IMR-90 (cell line): ENCODE data around the gene TMCC1. TPM values are rescaled to one million over a fixed set of nuclear protein-coding genes. Genes with fewer than 3 reads are reported as not detected.

ENCODE experiments used
- ATAC-seq: fragments of 200-7000 bp; cut with Tn5 transposase; 2 replicates; pipeline ENCODE4 v1.9.1; 2020; ENCODE audit warnings: low read depth, mild to moderate bottlenecking, moderate library complexity
- BruUV-seq: library from RNA; stranded (reverse); fragments of 400-500 nt; replicated peaks from 2 replicates; lab custom pipeline; 2021; lab: Mats Ljungman, UMichigan
- CTCF ChIA-PET: fragments of 300-600 bp; formaldehyde crosslinking; extraction: SDS; loops from one replicate; lab custom pipeline; 2021; ENCODE audit warnings: antibody characterized with exemption; lab: Yijun Ruan, JAX
- POLR2A ChIA-PET: fragments of 300-600 bp; sonication (Branson Sonifier 250); formaldehyde crosslinking; loops from one replicate; lab custom pipeline; 2022; ENCODE audit warnings: antibody characterized with exemption; ENCODE audit not compliant: unreplicated experiment; lab: Charles Lee
- DNase-seq: peaks from one replicate; pipeline ENCODE4 v3.0.0; 2013
- H2AFZ ChIP-seq: replicated peaks from 2 replicates; pipeline ENCODE3; 2013; ENCODE audit warnings: low read length, mild to moderate bottlenecking; ENCODE audit not compliant: poor library complexity
- H2AK5ac ChIP-seq: 2 replicates; pipeline ENCODE4 v1.6.1; 2013; ENCODE audit warnings: low read depth, low read length, inconsistent platforms
- H2AK9ac ChIP-seq: replicated peaks from 2 replicates; pipeline ENCODE3; 2013; ENCODE audit warnings: mild to moderate bottlenecking, low read depth, low read length, moderate library complexity; ENCODE audit not compliant: poor library complexity
- H2BK120ac ChIP-seq: 2 replicates; pipeline ENCODE4 v1.6.1; 2013; ENCODE audit warnings: low read depth, low read length, inconsistent platforms
- H2BK15ac ChIP-seq: 3 replicates; pipeline ENCODE4 v1.6.1; 2013; ENCODE audit warnings: low read depth, low read length, inconsistent platforms
- H2BK20ac ChIP-seq: 2 replicates; pipeline ENCODE4 v1.6.1; 2013; ENCODE audit warnings: low read depth, mild to moderate bottlenecking, inconsistent platforms, low read length, moderate library complexity
- H2BK5ac ChIP-seq: 2 replicates; pipeline ENCODE4 v1.6.1; 2013; ENCODE audit warnings: mild to moderate bottlenecking, low read depth, low read length, inconsistent platforms; ENCODE audit not compliant: poor library complexity, severe bottlenecking
- H3K14ac ChIP-seq: replicated peaks from 2 replicates; pipeline ENCODE4 v1.6.1; 2013; ENCODE audit warnings: low read depth, low read length, inconsistent platforms
- H3K18ac ChIP-seq: 2 replicates; pipeline ENCODE4 v1.6.1; 2013; ENCODE audit warnings: low read depth, low read length, control low read depth
- H3K23ac ChIP-seq: 2 replicates; pipeline ENCODE4 v1.6.1; 2013; ENCODE audit warnings: low read depth, low read length, inconsistent platforms
- H3K27ac ChIP-seq: 2 replicates; pipeline ENCODE4 v1.5.1; 2013; ENCODE audit warnings: mild to moderate bottlenecking, control low read depth, low read length; ENCODE audit not compliant: insufficient read depth
- H3K27me3 ChIP-seq: 2 replicates; pipeline ENCODE4 v1.6.1; 2013; ENCODE audit warnings: low read length; ENCODE audit not compliant: control insufficient read depth, insufficient read depth
- H3K36me3 ChIP-seq: 2 replicates; pipeline ENCODE4 v1.6.1; 2013; ENCODE audit warnings: low read length, mixed read lengths; ENCODE audit not compliant: control insufficient read depth, insufficient read depth
- H3K4ac ChIP-seq: 2 replicates; pipeline ENCODE4 v1.6.1; 2013; ENCODE audit warnings: low read depth, low read length, inconsistent platforms
- H3K4me1 ChIP-seq: 2 replicates; pipeline ENCODE4 v1.6.1; 2013; ENCODE audit warnings: low read length, mixed read lengths; ENCODE audit not compliant: control insufficient read depth, insufficient read depth
- H3K4me2 ChIP-seq: 2 replicates; pipeline ENCODE4 v1.6.1; 2013; ENCODE audit warnings: low read depth, mild to moderate bottlenecking, control low read depth, low read length, moderate library complexity
- H3K4me3 ChIP-seq: 2 replicates; pipeline ENCODE4 v1.5.1; 2013; ENCODE audit warnings: low read depth, mild to moderate bottlenecking, control low read depth, low read length, moderate library complexity; ENCODE audit not compliant: insufficient read depth
- H3K56ac ChIP-seq: 2 replicates; pipeline ENCODE4 v1.6.1; 2013; ENCODE audit warnings: low read length, inconsistent platforms; ENCODE audit not compliant: insufficient read depth; ENCODE audit errors: extremely low read depth
- H3K79me1 ChIP-seq, 2 experiments: 2 replicates each; pipeline ENCODE4 v1.6.1; 2013; ENCODE audit warnings: low read length in 2 of 2, inconsistent platforms in 1 of 2, low read depth in 1 of 2
- H3K9ac ChIP-seq: 2 replicates; pipeline ENCODE4 v1.6.1; 2013; ENCODE audit warnings: low read depth, low read length, control low read depth
- H3K9me1 ChIP-seq: 2 replicates; pipeline ENCODE4 v1.6.1; 2013; ENCODE audit warnings: low read length, inconsistent platforms; ENCODE audit not compliant: insufficient read depth
- H3K9me3 ChIP-seq: 2 replicates; pipeline ENCODE4 v1.6.1; 2013; ENCODE audit warnings: low read length; ENCODE audit not compliant: control insufficient read depth, insufficient read depth
- H4K20me1 ChIP-seq: 2 replicates; pipeline ENCODE4 v1.6.1; 2013; ENCODE audit warnings: low read length, inconsistent platforms; ENCODE audit not compliant: insufficient read depth
- H4K5ac ChIP-seq: 2 replicates; pipeline ENCODE4 v1.6.1; 2013; ENCODE audit warnings: mild to moderate bottlenecking, low read depth, low read length, control low read depth
- H4K8ac ChIP-seq, 2 experiments: 2 replicates each; pipeline ENCODE4 v1.6.1; 2013; ENCODE audit warnings: low read depth in 2 of 2, low read length in 2 of 2, control low read depth in 1 of 2, inconsistent platforms in 1 of 2
- H4K91ac ChIP-seq: 2 replicates; pipeline ENCODE4 v1.6.1; 2013; ENCODE audit warnings: low read depth, low read length, inconsistent platforms; ENCODE audit not compliant: insufficient read depth
- CEBPB ChIP-seq: IDR thresholded peaks from 2 replicates; pipeline ENCODE4 v1.6.1; 2012; ENCODE audit warnings: low read depth, low read length, improper control_type of control experiment
- CHD1 ChIP-seq: IDR thresholded peaks from 2 replicates; pipeline ENCODE4 v1.6.1; 2012; ENCODE audit warnings: low read depth, low read length, improper control_type of control experiment
- MAZ ChIP-seq: IDR thresholded peaks from 2 replicates; pipeline ENCODE4 v1.6.1; 2012; ENCODE audit warnings: low read depth, mild to moderate bottlenecking, low read length, improper control_type of control experiment, moderate library complexity, borderline replicate concordance
- RAD21 ChIP-seq: IDR thresholded peaks from 2 replicates; pipeline ENCODE4 v1.6.1; 2012; ENCODE audit warnings: low read length, improper control_type of control experiment
- SMC3 ChIP-seq: fragments of 150-350 bp; IDR thresholded peaks from 2 replicates; pipeline ENCODE4 v1.6.1; 2016; ENCODE audit warnings: low read depth, mild to moderate bottlenecking, antibody characterized with exemption, low read length, moderate library complexity
- WGBS, 2 experiments: methylation state at CpG; one replicate each; pipeline versions ENCODE4 v1.1.5 to v1.1.7; 2013; ENCODE audit warnings: missing lambda C conversion rate in 2 of 2; ENCODE audit not compliant: insufficient read length in 1 of 2; ENCODE audit errors: extremely low coverage in 2 of 2; 5-methylcytosine and 5-hydroxymethylcytosine counted together
- dilution Hi-C: fragments of 300-500 bp; cut with HindIII; formaldehyde crosslinking; loops from one replicate; pipeline ENCODE4 v1.14.3; 2018; ENCODE audit warnings: low sequenced_read_pairs; ENCODE audit not compliant: unreplicated experiment
- in situ Hi-C: fragments of 300-500 bp; cut with MboI; formaldehyde crosslinking; loops from 3 replicates; pipeline ENCODE4 v1.14.3; 2019; ENCODE audit warnings: low sequenced_read_pairs, inconsistent platforms, mixed read lengths
- intact Hi-C: fragments of 100-400 bp; cut with micrococcal nuclease; formaldehyde crosslinking; loops from 2 replicates; pipeline ENCODE4 v1.10.0; 2022
- polyA plus RNA-seq, 3 experiments: library from polyadenylated mRNA; depleted of rRNA; stranded (reverse); fragments of >200 nt; gene quantifications; 2 replicates each; pipeline ENCODE4 v1.2.3, GENCODE V29; 2012; ENCODE audit warnings: low replicate concordance in 1 of 3
- total RNA-seq: library from RNA; depleted of rRNA; stranded (reverse); fragments of >200 nt; gene quantifications from 2 replicates; pipeline ENCODE4 v1.2.3, GENCODE V29; 2012

Gene TMCC1
- total and polyA plus RNA-seq, 2 of the 4 experiments (the other 2 are of a cell fraction) = 5.0 to 7.3 TPM

GRCh38 chr3:129632056-129632455 is 261.5 kb downstream of the TMCC1 start:
- no peak overlapping the region for H4K8ac ChIP-seq
- H4K91ac ChIP-seq = no peak overlapping the region
- H3K36me3 ChIP-seq = no peaks in the 10 kb centered on the region
- no peak overlapping the region for H3K18ac ChIP-seq
- POLR2A ChIA-PET = no interaction called here
- peak overlapping the region; percentile 34 for H2AK9ac ChIP-seq
- no CpG with 5 or more reads among the region's 9 CpGs for WGBS, 2 experiments
- H3K79me1 ChIP-seq = peaks cover 0 to 3% of the 10 kb centered on the region in 2 experiments; a peak in 1 of 4 replicates
- H3K27me3 ChIP-seq = no peaks in the 10 kb centered on the region
- no peak overlapping the region for H4K5ac ChIP-seq
- H2BK5ac ChIP-seq = no peak overlapping the region
- no peaks in the 10 kb centered on the region for H4K20me1 ChIP-seq
- H3K4me2 ChIP-seq = no peak overlapping the region
- H3K23ac ChIP-seq = no peak overlapping the region
- no peak overlapping the region for H3K4ac ChIP-seq
- peaks cover 13% of the 10 kb centered on the region for H3K9me3 ChIP-seq
- TF ChIP-seq MAZ (no peak), RAD21 (no peak), CEBPB (no peak), CHD1 (no peak), SMC3 (no peak)
- H2AK5ac ChIP-seq = no peak overlapping the region
- no peak overlapping the region for H3K4me3 ChIP-seq
- CTCF ChIA-PET = no interaction called here
- no peak overlapping the region for H2AFZ ChIP-seq
- dilution Hi-C loops (no loop called here), intact Hi-C loops (no loop called here), in situ Hi-C loops (loop anchor here (25.0 kb wide), 1 partner anchor 455 kb away; the partner anchor contains the start of gene ALG1L2)
- no peak for ATAC-seq
- no peaks in the 10 kb centered on the region for H3K9me1 ChIP-seq
- no peak overlapping the region for H3K9ac ChIP-seq
- H3K56ac ChIP-seq = no peak overlapping the region
- no peak overlapping the region for H3K14ac ChIP-seq
- no peak overlapping the region for H3K27ac ChIP-seq
- BruUV-seq = no TSS peak
- no peak overlapping the region for H2BK20ac ChIP-seq
- H3K4me1 ChIP-seq = peaks cover 5% of the 10 kb centered on the region
- no peak for DNase-seq
- H2BK120ac ChIP-seq = no peak overlapping the region
- no peak overlapping the region for H2BK15ac ChIP-seq
